ENCODE results near the gene GPR61. TPM values are rescaled to one million over a fixed set of nuclear protein-coding genes. Genes with fewer than 3 reads are reported as not detected.

GPR61 gene
- total and polyA plus RNA-seq, 2 experiments from 2014 or later: 1.9 to 3.3 TPM

GRCh38 chr1:109522026-109522425, 17.6 kb upstream of the GPR61 start:
- no peak for DNase-seq (ENCODE audit: low read depth in 1 of 2, low spot score in 1 of 2)
- H3K27me3 ChIP-seq: peaks cover 3% of the 10 kb centered on the region
- H3K4me1 ChIP-seq (ENCODE audit: low read depth): no peaks in the 10 kb centered on the region
- no peak for TF ChIP-seq CTCF (IDR thresholded peaks at IDR 0.05; ENCODE audit: low read depth, low read length)
- H3K4me3 ChIP-seq: no peak overlapping the region
- H3K36me3 ChIP-seq: no peaks in the 10 kb centered on the region
- H3K27ac ChIP-seq: no peak overlapping the region
- no peaks in the 10 kb centered on the region for H3K9me3 ChIP-seq (ENCODE audit: low read depth)

- Histone ChIP-seq H3K27me3 (peaks cover 3% of the 10 kb centered on the region), H3K36me3 (no peaks in the 10 kb centered on the region), H3K4me3 (no peak overlapping the region), H3K4me1 (ENCODE audit: low read depth) (no peaks in the 10 kb centered on the region), H3K9me3 (ENCODE audit: low read depth) (no peaks in the 10 kb centered on the region), H3K27ac (no peak overlapping the region)
- no peak for TF ChIP-seq CTCF (IDR thresholded peaks at IDR 0.05; ENCODE audit: low read depth, low read length)
- no peak for DNase-seq (ENCODE audit: low read depth in 1 of 2, low spot score in 1 of 2)
These were observed 16.0 kb upstream of the GPR61 start for GRCh38 chr1:109523706-109524105.

GRCh38 chr1:109527098-109527811, 12.4 kb upstream of the GPR61 start:
- H3K4me1 ChIP-seq (ENCODE audit: low read depth): no peaks in the 10 kb centered on the region
- H3K9me3 ChIP-seq (ENCODE audit: low read depth): no peaks in the 10 kb centered on the region
- H3K27ac ChIP-seq: no peak overlapping the region

GRCh38 chr1:109527846-109528695, 11.6 kb upstream of the GPR61 start:
- Histone ChIP-seq H3K36me3 (no peaks in the 10 kb centered on the region), H3K4me3 (no peak overlapping the region), H3K27ac (no peak overlapping the region), H3K27me3 (peaks cover 3% of the 10 kb centered on the region), H3K4me1 (ENCODE audit: low read depth) (peaks cover 4% of the 10 kb centered on the region), H3K9me3 (ENCODE audit: low read depth) (no peaks in the 10 kb centered on the region)
- no peak for TF ChIP-seq CTCF (IDR thresholded peaks at IDR 0.05; ENCODE audit: low read depth, low read length)
- no peak for DNase-seq (ENCODE audit: low read depth in 1 of 2, low spot score in 1 of 2)

More at GRCh38 chr1:109527098-109527811, 12.4 kb upstream of the GPR61 start:
- DNase-seq (ENCODE audit: low read depth in 1 of 2, low spot score in 1 of 2): no peak
- Histone ChIP-seq H3K4me3 (no peak overlapping the region), H3K27me3 (peaks cover 3% of the 10 kb centered on the region), H3K36me3 (no peaks in the 10 kb centered on the region)
- no peak for TF ChIP-seq CTCF (IDR thresholded peaks at IDR 0.05; ENCODE audit: low read depth, low read length)

- Histone ChIP-seq H3K4me3 (no peak overlapping the region), H3K27me3 (peaks cover 3% of the 10 kb centered on the region), H3K36me3 (no peaks in the 10 kb centered on the region), H3K4me1 (ENCODE audit: low read depth) (peaks cover 4% of the 10 kb centered on the region), H3K27ac (no peak overlapping the region), H3K9me3 (ENCODE audit: low read depth) (no peaks in the 10 kb centered on the region)
- no peak for DNase-seq (ENCODE audit: low read depth in 1 of 2, low spot score in 1 of 2)
- no peak for TF ChIP-seq CTCF (IDR thresholded peaks at IDR 0.05; ENCODE audit: low read depth, low read length)
These were observed 11.0 kb upstream of the GPR61 start for GRCh38 chr1:109528712-109529111.
